Endodermal cell (in vitro differentiated cells): Measurements from ENCODE around the gene SZRD1. TPM values are rescaled to one million over a fixed set of nuclear protein-coding genes. Genes with fewer than 3 reads are reported as not detected.

Source experiments
- DNase-seq: peaks from one replicate; pipeline ENCODE4 v3.0.0-alpha.2; 2017
- H3K27ac ChIP-seq: 2 replicates; pipeline ENCODE4 v1.5.1; 2013; ENCODE audit warnings: mild to moderate bottlenecking, low read depth, low read length, moderate library complexity
- H3K27me3 ChIP-seq: 2 replicates; pipeline ENCODE4 v1.6.1; 2013; ENCODE audit warnings: mild to moderate bottlenecking, low read length, moderate library complexity; ENCODE audit not compliant: insufficient read depth, control insufficient read depth, poor library complexity, severe bottlenecking
- H3K36me3 ChIP-seq: 2 replicates; pipeline ENCODE4 v1.7.0; 2013; ENCODE audit warnings: mild to moderate bottlenecking, low read length, moderate library complexity; ENCODE audit not compliant: control insufficient read depth, insufficient read depth
- H3K4me1 ChIP-seq: one replicate; pipeline ENCODE4 v1.7.0; 2013; ENCODE audit warnings: low read length; ENCODE audit not compliant: control insufficient read depth, insufficient read depth
- H3K4me3 ChIP-seq: 2 replicates; pipeline ENCODE4 v1.5.1; 2013; ENCODE audit warnings: mild to moderate bottlenecking, low read length, moderate library complexity
- H3K9ac ChIP-seq: 2 replicates; pipeline ENCODE4 v1.6.1; 2013; ENCODE audit warnings: mild to moderate bottlenecking, low read length, moderate library complexity; ENCODE audit not compliant: poor library complexity, severe bottlenecking; ENCODE audit errors: extremely low read depth
- H3K9me3 ChIP-seq: 2 replicates; pipeline ENCODE4 v1.6.1; 2013; ENCODE audit warnings: mild to moderate bottlenecking, low read length, moderate library complexity; ENCODE audit not compliant: control insufficient read depth
- H3K27ac Mint-ChIP-seq: 2 replicates; pipeline ENCODE4 v1.8.0; 2020; ENCODE audit warnings: mixed read lengths
- H3K27me3 Mint-ChIP-seq: 2 replicates; pipeline ENCODE4 v1.8.0; 2021; ENCODE audit warnings: mild to moderate bottlenecking, mixed read lengths; ENCODE audit not compliant: insufficient read depth
- H3K36me3 Mint-ChIP-seq: 2 replicates; pipeline ENCODE4 v1.8.0; 2020; ENCODE audit warnings: low read depth, mixed read lengths
- H3K4me1 Mint-ChIP-seq: 2 replicates; pipeline ENCODE4 v1.8.0; 2020; ENCODE audit warnings: mixed read lengths
- H3K4me3 Mint-ChIP-seq: 2 replicates; pipeline ENCODE4 v1.8.0; 2020; ENCODE audit warnings: mild to moderate bottlenecking, moderate library complexity, mixed read lengths
- H3K9me3 Mint-ChIP-seq: 2 replicates; pipeline ENCODE4 v1.8.0; 2020; ENCODE audit warnings: mild to moderate bottlenecking, mixed read lengths
- WGBS, 2 experiments: methylation state at CpG; one replicate each; pipeline versions ENCODE4 v1.1.5 to v1.1.7; 2013; ENCODE audit warnings: missing lambda C conversion rate in 2 of 2, mixed read lengths in 1 of 2; ENCODE audit not compliant: insufficient coverage in 1 of 2, insufficient read length in 1 of 2; 5-methylcytosine and 5-hydroxymethylcytosine counted together
- total RNA-seq, 2 donors: library from RNA; stranded (reverse); fragmentation: NEBNext Ultra II Directional in 1 of 2; extraction: Animal tissue kit (Norgen Biotek cat#: 25700) in 1 of 2; gene quantifications; 2 replicates in 1 of 2; 3 replicates in 1 of 2; pipeline ENCODE4 v1.2.1, GENCODE V29; 2021
- TF ChIP-seq, protein P1 (sequence below): fragments of 200-600 bp; sonication (generic); conservative IDR thresholded peaks from 2 replicates; pipeline ENCODE4 v1.5.0; 2021; ENCODE audit warnings: antibody characterized with exemption, mild to moderate bottlenecking

The SZRD1 gene
- total RNA-seq, 2 donors from 2014 or later = 111 to 118 TPM

DNA sequence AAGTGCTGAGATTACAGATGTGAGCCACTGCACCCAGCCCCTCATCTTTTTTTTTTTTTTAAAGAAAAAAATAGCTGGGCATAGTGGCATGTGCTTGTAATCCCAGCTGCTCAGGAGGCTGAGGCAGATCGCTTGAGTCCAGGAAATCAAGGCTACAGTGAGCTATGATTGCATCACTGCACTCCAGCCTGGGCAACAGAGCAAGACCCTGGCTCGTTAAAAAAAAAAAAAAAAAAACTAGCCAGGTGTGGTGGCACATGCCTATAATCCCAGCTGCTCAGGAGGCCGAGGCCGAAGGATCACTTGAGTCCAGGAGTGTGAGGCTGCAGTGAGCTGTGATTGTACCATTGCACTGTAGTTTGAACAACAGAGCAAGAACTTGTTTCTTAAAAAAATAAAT, 13.8 kb downstream of the SZRD1 start:
- DNase-seq = no peak
- WGBS, 2 experiments = 92 to 99% methylated on average over 2 to 4 of the region's 4 CpGs
- Mint-ChIP-seq H3K27ac (no peak overlapping the region), H3K4me1 (peaks cover 37% of the 10 kb centered on the region), H3K36me3 (peaks cover 2% of the 10 kb centered on the region), H3K27me3 (no peaks in the 10 kb centered on the region), H3K9me3 (no peaks in the 10 kb centered on the region), H3K4me3 (no peak overlapping the region)
- TF ChIP-seq, protein P1, sequence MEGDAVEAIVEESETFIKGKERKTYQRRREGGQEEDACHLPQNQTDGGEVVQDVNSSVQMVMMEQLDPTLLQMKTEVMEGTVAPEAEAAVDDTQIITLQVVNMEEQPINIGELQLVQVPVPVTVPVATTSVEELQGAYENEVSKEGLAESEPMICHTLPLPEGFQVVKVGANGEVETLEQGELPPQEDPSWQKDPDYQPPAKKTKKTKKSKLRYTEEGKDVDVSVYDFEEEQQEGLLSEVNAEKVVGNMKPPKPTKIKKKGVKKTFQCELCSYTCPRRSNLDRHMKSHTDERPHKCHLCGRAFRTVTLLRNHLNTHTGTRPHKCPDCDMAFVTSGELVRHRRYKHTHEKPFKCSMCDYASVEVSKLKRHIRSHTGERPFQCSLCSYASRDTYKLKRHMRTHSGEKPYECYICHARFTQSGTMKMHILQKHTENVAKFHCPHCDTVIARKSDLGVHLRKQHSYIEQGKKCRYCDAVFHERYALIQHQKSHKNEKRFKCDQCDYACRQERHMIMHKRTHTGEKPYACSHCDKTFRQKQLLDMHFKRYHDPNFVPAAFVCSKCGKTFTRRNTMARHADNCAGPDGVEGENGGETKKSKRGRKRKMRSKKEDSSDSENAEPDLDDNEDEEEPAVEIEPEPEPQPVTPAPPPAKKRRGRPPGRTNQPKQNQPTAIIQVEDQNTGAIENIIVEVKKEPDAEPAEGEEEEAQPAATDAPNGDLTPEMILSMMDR = no peak
- no peaks in the 10 kb centered on the region for H3K36me3 ChIP-seq
- peaks cover 13% of the 10 kb centered on the region for H3K4me1 ChIP-seq
- H3K9me3 ChIP-seq = no peaks in the 10 kb centered on the region
- no peaks in the 10 kb centered on the region for H3K27me3 ChIP-seq
- H3K9ac ChIP-seq = no peak overlapping the region
- H3K27ac ChIP-seq = no peak overlapping the region
- H3K4me3 ChIP-seq = no peak overlapping the region

DNA sequence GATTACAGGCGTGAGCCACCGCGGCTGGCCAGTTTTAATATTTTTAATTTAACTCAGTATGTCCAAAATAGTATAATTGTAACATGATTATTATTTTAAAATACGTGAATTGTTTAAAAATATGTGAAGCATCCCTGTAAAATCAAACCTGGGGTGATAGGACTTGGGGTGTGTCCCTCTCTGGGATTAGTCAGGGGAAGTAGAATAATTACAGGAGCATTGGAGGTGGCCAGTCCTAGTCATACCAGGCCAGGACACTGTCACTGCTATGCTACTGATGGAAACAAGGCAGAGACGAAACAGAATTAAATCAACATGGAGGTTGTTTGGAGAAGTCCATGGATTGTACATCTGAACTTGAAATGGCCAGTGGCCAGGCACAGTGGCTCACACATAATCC, 16.8 kb downstream of the SZRD1 start:
- H3K9me3 ChIP-seq = no peaks in the 10 kb centered on the region
- Mint-ChIP-seq H3K36me3 (peaks cover 3% of the 10 kb centered on the region), H3K27ac (no peak overlapping the region), H3K4me3 (no peak overlapping the region), H3K4me1 (peaks cover 20% of the 10 kb centered on the region), H3K27me3 (no peaks in the 10 kb centered on the region), H3K9me3 (no peaks in the 10 kb centered on the region)
- no peaks in the 10 kb centered on the region for H3K27me3 ChIP-seq
- DNase-seq = no peak
- H3K4me1 ChIP-seq = peaks cover 9% of the 10 kb centered on the region
- H3K36me3 ChIP-seq = no peaks in the 10 kb centered on the region
- WGBS, 2 experiments = 98% methylated on average over 3 of the region's 5 CpGs; no CpG with 5 or more reads in 1 of the 2 experiments
- no peak overlapping the region for H3K27ac ChIP-seq
- TF ChIP-seq, protein P1 = no peak
- no peak overlapping the region for H3K4me3 ChIP-seq
- H3K9ac ChIP-seq = no peak overlapping the region

GRCh38 chr1:16385659-16386453, 18.8 kb downstream of the SZRD1 start:
- Histone ChIP-seq H3K27ac (no peak overlapping the region), H3K4me3 (no peak overlapping the region), H3K4me1 (peaks cover 9% of the 10 kb centered on the region), H3K27me3 (no peaks in the 10 kb centered on the region), H3K36me3 (no peaks in the 10 kb centered on the region), H3K9ac (no peak overlapping the region), H3K9me3 (no peaks in the 10 kb centered on the region)
- H3K4me1 Mint-ChIP-seq = peaks cover 27% of the 10 kb centered on the region
- H3K9me3 Mint-ChIP-seq = no peaks in the 10 kb centered on the region
- TF ChIP-seq, protein P1 = no peak
- no peak overlapping the region for H3K27ac Mint-ChIP-seq
- peaks cover 3% of the 10 kb centered on the region for H3K36me3 Mint-ChIP-seq
- H3K27me3 Mint-ChIP-seq = no peaks in the 10 kb centered on the region
- DNase-seq = no peak
- no peak overlapping the region for H3K4me3 Mint-ChIP-seq
- 91 to 100% methylated on average over 6 to 9 of the region's 9 CpGs for WGBS, 2 experiments
